Osteoblast (primary cell): ENCODE data around the gene FLYWCH1. TPM values are rescaled to one million over a fixed set of nuclear protein-coding genes. Genes with fewer than 3 reads are reported as not detected.

Source experiments
- DNase-seq: peaks from one replicate; pipeline ENCODE4 v3.0.0; 2011; ENCODE audit warnings: low spot score, mixed read lengths; ENCODE audit not compliant: insufficient read length; ENCODE audit errors: missing footprints
- H2AFZ ChIP-seq: 2 replicates; pipeline ENCODE4 v1.6.0; 2011; ENCODE audit warnings: mild to moderate bottlenecking, low read length
- H3K27ac ChIP-seq: 2 replicates; pipeline ENCODE4 v1.5.1; 2011; ENCODE audit warnings: mild to moderate bottlenecking, low read depth, low read length, moderate library complexity
- H3K27me3 ChIP-seq: 2 replicates; pipeline ENCODE4 v1.6.0; 2012; ENCODE audit warnings: mild to moderate bottlenecking, control low read depth, inconsistent platforms, low read length, moderate library complexity; ENCODE audit not compliant: insufficient read depth
- H3K36me3 ChIP-seq: 2 replicates; pipeline ENCODE4 v1.5.1; 2011; ENCODE audit warnings: mild to moderate bottlenecking, low read length, control low read depth, moderate library complexity; ENCODE audit not compliant: insufficient read depth
- H3K4me1 ChIP-seq: 2 replicates; pipeline ENCODE4 v1.5.1; 2011; ENCODE audit warnings: mild to moderate bottlenecking, low read length, control low read depth, moderate library complexity; ENCODE audit not compliant: insufficient read depth
- H3K4me2 ChIP-seq: 2 replicates; pipeline ENCODE4 v1.6.0; 2011; ENCODE audit warnings: mild to moderate bottlenecking, low read length; ENCODE audit not compliant: insufficient read depth
- H3K4me3 ChIP-seq: fragments of 200-600 bp; sonication (generic); 3 replicates; pipeline ENCODE4 v1.5.1; 2012; ENCODE audit warnings: mild to moderate bottlenecking, low read length, inconsistent platforms; ENCODE audit not compliant: insufficient read depth
- H3K79me2 ChIP-seq: 2 replicates; pipeline ENCODE4 v1.6.0; 2012; ENCODE audit warnings: mild to moderate bottlenecking, low read length, control low read depth, inconsistent platforms; ENCODE audit not compliant: insufficient read depth
- H3K9me3 ChIP-seq: 2 replicates; pipeline ENCODE4 v1.5.1; 2011; ENCODE audit warnings: low read depth, low read length, control low read depth
- H4K20me1 ChIP-seq: 2 replicates; pipeline ENCODE4 v1.6.0; 2012; ENCODE audit warnings: mild to moderate bottlenecking, low read length, control low read depth; ENCODE audit not compliant: insufficient read depth
- CTCF ChIP-seq: IDR thresholded peaks from 2 replicates; pipeline ENCODE4 v1.5.1; 2011; ENCODE audit warnings: mild to moderate bottlenecking, low read depth, low read length, moderate library complexity; ENCODE audit errors: extremely low read depth
- total RNA-seq: library from RNA; depleted of rRNA; stranded (reverse); fragments of >200 nt; gene quantifications from 2 replicates; pipeline ENCODE4 v1.2.3, GENCODE V29; 2012

The FLYWCH1 gene
- total RNA-seq, 1 donor = 56.5 TPM

GRCh38 chr16:2902337-2903130 lies 9.2 kb upstream of the FLYWCH1 start:
- Histone ChIP-seq H3K27ac (no peak overlapping the region), H4K20me1 (peaks cover 4% of the 10 kb centered on the region), H3K27me3 (no peaks in the 10 kb centered on the region), H2AFZ (no peak overlapping the region), H3K4me3 (no peak overlapping the region), H3K4me2 (no peak overlapping the region), H3K36me3 (peaks cover 7% of the 10 kb centered on the region), H3K9me3 (no peaks in the 10 kb centered on the region), H3K79me2 (no peaks in the 10 kb centered on the region), H3K4me1 (peaks cover 7% of the 10 kb centered on the region)
- no peak for DNase-seq
- no peak for TF ChIP-seq CTCF

GRCh38 chr16:2904100-2904921 lies 7.4 kb upstream of the FLYWCH1 start:
- Histone ChIP-seq H4K20me1 (no peaks in the 10 kb centered on the region), H2AFZ (peak overlapping the region; percentile 95), H3K36me3 (peaks cover 2% of the 10 kb centered on the region), H3K27ac (peak overlapping the region; percentile 74), H3K4me1 (peaks cover 7% of the 10 kb centered on the region), H3K79me2 (no peaks in the 10 kb centered on the region), H3K4me3 (peak overlapping the region; percentile 86), H3K9me3 (no peaks in the 10 kb centered on the region), H3K4me2 (peak overlapping the region; percentile 98), H3K27me3 (no peaks in the 10 kb centered on the region)
- DNase-seq = peak; percentile 99
- TF ChIP-seq CTCF = peak; percentile 76

GRCh38 chr16:2904922-2905240 lies 6.8 kb upstream of the FLYWCH1 start:
- H2AFZ ChIP-seq = peak overlapping the region; percentile 84
- no peaks in the 10 kb centered on the region for H3K9me3 ChIP-seq
- H3K4me2 ChIP-seq = peak overlapping the region; percentile 98
- H4K20me1 ChIP-seq = no peaks in the 10 kb centered on the region
- H3K27ac ChIP-seq = peak overlapping the region; percentile 74
- no peak for TF ChIP-seq CTCF
- peak overlapping the region; percentile 86 for H3K4me3 ChIP-seq
- DNase-seq = no peak
- H3K79me2 ChIP-seq = no peaks in the 10 kb centered on the region
- no peaks in the 10 kb centered on the region for H3K27me3 ChIP-seq
- peaks cover 7% of the 10 kb centered on the region for H3K4me1 ChIP-seq
- no peaks in the 10 kb centered on the region for H3K36me3 ChIP-seq

GRCh38 chr16:2905241-2905987 lies 6.3 kb upstream of the FLYWCH1 start:
- Histone ChIP-seq H3K4me2 (peak overlapping the region; percentile 98), H2AFZ (no peak overlapping the region), H3K36me3 (no peaks in the 10 kb centered on the region), H3K27ac (peak overlapping the region; percentile 74), H3K4me3 (peak overlapping the region; percentile 86), H4K20me1 (no peaks in the 10 kb centered on the region), H3K4me1 (peaks cover 10% of the 10 kb centered on the region), H3K27me3 (no peaks in the 10 kb centered on the region), H3K79me2 (no peaks in the 10 kb centered on the region), H3K9me3 (no peaks in the 10 kb centered on the region)
- TF ChIP-seq CTCF = no peak
- DNase-seq = peak; percentile 99
